ENCODE measurements around the gene ERBB3.

DNA sequence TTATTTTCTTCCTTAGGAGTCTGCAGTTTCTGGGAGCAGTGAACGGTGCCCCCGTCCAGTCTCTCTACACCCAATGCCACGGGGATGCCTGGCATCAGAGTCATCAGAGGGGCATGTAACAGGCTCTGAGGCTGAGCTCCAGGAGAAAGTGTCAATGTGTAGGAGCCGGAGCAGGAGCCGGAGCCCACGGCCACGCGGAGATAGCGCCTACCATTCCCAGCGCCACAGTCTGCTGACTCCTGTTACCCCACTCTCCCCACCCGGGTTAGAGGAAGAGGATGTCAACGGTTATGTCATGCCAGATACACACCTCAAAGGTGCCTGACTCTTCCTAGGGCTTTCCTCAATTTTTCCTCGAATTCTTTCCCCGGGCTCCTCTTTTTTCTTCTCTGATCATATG, 21.1 kb downstream of the ERBB3 start:
- TF ChIP-seq SP2 (IDR thresholded peaks at IDR 0.05; ENCODE audit: low read length) (no peak), CHD2 (IDR thresholded peaks at IDR 0.05; ENCODE audit: low read length) (no peak), POLR2A (IDR thresholded peaks at IDR 0.05; ENCODE audit: control extremely low read depth in 1 of 2, low read depth in 2 of 2, low read length in 2 of 2) (no peak), RBBP5 (IDR thresholded peaks at IDR 0.05; ENCODE audit: borderline replicate concordance, low read depth, low read length) (no peak), SIRT6 (IDR thresholded peaks at IDR 0.05; ENCODE audit: low read length) (no peak), POLR2AphosphoS5 (IDR thresholded peaks at IDR 0.05; ENCODE audit: low read depth, low read length) (no peak), ZNF274 (IDR thresholded peaks at IDR 0.05; ENCODE audit: borderline replicate concordance, extremely low read depth, low read length) (no peak)
- TF ChIP-seq, protein P1, sequence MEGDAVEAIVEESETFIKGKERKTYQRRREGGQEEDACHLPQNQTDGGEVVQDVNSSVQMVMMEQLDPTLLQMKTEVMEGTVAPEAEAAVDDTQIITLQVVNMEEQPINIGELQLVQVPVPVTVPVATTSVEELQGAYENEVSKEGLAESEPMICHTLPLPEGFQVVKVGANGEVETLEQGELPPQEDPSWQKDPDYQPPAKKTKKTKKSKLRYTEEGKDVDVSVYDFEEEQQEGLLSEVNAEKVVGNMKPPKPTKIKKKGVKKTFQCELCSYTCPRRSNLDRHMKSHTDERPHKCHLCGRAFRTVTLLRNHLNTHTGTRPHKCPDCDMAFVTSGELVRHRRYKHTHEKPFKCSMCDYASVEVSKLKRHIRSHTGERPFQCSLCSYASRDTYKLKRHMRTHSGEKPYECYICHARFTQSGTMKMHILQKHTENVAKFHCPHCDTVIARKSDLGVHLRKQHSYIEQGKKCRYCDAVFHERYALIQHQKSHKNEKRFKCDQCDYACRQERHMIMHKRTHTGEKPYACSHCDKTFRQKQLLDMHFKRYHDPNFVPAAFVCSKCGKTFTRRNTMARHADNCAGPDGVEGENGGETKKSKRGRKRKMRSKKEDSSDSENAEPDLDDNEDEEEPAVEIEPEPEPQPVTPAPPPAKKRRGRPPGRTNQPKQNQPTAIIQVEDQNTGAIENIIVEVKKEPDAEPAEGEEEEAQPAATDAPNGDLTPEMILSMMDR (IDR thresholded peaks at IDR 0.05; ENCODE audit: control extremely low read depth in 1 of 3, insufficient read depth in 1 of 3, low read depth in 1 of 3, low read length in 3 of 3): no peak
- TF ChIP-seq, protein P2, sequence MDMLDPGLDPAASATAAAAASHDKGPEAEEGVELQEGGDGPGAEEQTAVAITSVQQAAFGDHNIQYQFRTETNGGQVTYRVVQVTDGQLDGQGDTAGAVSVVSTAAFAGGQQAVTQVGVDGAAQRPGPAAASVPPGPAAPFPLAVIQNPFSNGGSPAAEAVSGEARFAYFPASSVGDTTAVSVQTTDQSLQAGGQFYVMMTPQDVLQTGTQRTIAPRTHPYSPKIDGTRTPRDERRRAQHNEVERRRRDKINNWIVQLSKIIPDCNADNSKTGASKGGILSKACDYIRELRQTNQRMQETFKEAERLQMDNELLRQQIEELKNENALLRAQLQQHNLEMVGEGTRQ (IDR thresholded peaks at IDR 0.05; ENCODE audit: low read length): no peak

All from H1 (cell line).